Stromal cell of bone marrow (primary cell): ENCODE data around the gene ZNRF3.

Experiments used
- DNase-seq: peaks from one replicate; pipeline ENCODE4 v3.0.0-alpha.2; 2012; ENCODE audit warnings: low read depth

ZNRF3 gene

GRCh38 chr22:29092243-29092642 lies 208.9 kb downstream of the ZNRF3 start:
- DNase-seq = no peak

GRCh38 chr22:29093030-29093429 lies 209.7 kb downstream of the ZNRF3 start:
- no peak for DNase-seq

GRCh38 chr22:29093501-29094300 lies 210.3 kb downstream of the ZNRF3 start:
- peak; percentile 71 for DNase-seq

GRCh38 chr22:29095459-29095858 lies 212.1 kb downstream of the ZNRF3 start:
- no peak for DNase-seq

- DNase-seq = no peak
Measured at GRCh38 chr22:29096736-29097669, 213.6 kb downstream of the ZNRF3 start.

- no peak for DNase-seq
Measured at GRCh38 chr22:29098296-29098695, 214.9 kb downstream of the ZNRF3 start.

GRCh38 chr22:29102300-29102699 lies 218.9 kb downstream of the ZNRF3 start:
- DNase-seq = no peak

GRCh38 chr22:29103121-29103520 lies 219.7 kb downstream of the ZNRF3 start:
- no peak for DNase-seq

- DNase-seq = no peak
Measured at GRCh38 chr22:29105468-29105867, 222.1 kb downstream of the ZNRF3 start.

- DNase-seq = no peak
Measured at GRCh38 chr22:29106839-29107238, 223.5 kb downstream of the ZNRF3 start.
